GM21619 (cell line): ENCODE measurements around the gene DPH1.

ENCODE experiments used
- ATAC-seq: cut with Tn5 transposase; IDR thresholded peaks from one replicate; pipeline ENCODE4 v1.9.1; 2021; ENCODE audit not compliant: unreplicated experiment

DPH1 gene

DNA sequence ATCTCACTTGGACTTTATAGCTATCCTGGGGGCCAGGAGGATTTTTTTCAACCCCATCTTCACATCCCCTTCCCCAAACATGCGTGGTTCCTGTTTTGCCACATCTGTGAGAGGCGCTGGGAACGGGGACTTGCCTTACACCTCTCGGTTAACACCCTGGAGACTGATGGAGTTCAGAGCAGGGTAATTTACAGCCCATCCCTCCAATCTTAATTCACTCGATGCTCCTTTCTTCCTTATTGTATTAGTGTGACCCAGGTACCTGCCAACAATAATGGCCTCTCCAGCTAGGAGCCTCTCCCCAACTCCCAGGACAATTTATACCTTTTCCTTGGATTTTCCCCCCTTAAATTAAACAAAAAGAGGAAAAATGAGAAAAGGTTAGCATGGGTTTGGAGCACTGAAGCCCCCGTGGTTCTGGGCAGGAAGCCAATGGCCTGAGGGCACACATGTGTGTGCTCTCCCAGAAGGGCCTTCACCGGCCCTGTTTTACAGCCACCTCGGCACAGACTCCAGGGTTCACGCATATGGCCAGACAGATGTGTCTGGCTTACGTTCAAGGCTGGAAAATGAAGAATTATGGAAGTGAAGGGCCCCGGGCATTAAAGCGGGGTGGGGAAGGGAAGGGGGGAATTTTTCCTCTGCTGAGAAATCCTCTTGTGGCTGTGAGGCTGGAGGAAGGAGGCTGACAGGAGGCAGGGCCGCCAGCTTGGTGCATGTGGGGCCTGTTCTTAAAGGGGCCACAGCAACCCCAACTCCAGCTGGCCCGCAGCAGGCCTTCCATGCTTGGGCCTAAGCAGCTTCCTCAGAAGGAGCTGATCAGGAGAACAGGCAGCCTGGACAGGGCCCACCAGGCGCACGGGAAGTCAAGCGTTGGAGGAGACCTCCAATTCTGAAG is 46.4 kb downstream of the DPH1 start:
- ATAC-seq: no peak

DNA sequence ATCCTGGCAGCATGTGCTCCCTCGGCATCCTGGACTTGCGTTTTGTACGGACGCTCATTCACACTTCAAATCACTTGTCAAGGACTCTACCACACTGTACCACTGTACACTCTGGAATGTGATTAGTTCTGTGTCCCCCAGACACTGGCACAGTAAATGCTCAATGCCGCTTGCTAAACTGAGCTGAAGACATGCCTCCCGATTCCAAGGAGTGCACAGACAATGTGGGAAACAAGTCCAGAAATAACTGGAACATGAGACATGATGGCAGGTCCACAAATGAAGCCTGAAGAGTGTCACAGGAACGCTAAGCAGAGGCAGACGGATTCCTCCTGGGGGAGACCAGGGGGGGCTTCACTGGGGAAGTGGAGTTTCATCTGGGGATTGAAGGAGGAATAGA is 47.1 kb downstream of the DPH1 start:
- no peak for ATAC-seq

DNA sequence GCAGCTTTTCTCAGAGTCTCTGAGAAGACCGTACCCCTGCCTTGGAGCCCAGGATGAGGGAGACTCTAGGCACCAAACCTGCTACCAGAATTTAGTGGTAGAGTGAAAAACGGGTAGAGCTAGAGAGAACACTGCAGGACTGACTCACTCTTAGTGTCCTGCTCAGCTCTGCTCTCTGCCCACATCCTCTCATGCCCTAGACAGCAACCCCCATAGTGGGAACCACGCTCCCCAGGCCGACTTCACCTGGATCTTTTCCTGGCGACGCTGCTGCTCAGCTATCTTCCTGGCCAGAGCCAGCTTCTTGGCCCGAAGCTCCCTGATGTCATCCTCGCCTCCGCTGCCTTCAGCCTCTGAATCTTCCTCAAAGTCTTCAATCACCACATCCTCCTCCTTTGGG is 51.6 kb downstream of the DPH1 start:
- ATAC-seq: no peak

DNA sequence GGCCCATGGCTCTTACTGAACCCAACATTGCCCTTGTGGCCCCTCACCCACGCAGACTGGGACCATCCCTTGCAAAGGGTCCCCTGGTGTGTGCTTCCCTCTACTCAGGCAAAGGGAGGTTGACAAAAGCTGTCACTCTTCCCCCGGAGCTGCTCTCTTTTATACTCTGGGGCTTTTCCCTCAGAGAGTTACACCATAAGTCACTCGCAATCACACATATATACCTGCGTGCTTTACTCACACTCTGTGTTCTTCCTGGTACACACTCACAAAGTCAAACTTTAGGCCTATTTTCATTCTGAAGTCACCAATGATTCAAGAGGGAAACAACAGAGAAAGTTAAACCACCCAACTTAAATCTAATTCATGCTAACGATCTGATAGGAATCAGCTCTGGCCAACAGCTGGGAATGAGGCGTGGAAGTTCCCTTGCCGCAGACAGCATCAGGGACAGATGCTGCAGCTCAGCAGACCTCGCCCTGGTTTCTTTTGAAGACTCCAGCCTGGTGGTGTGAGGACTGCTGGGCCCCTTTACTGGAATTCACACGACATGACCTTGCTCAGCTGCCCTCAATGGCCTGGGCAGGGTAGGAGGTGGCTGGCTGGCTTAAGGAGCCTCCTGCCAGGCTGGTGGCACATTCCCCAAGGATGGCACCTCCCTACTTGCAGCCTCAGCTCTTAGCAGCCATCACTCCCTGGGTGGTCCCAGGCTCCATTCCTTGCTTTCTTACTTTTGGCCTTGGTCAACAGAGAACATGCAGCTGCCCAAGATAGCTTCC is 52.2 kb downstream of the DPH1 start:
- no peak for ATAC-seq

DNA sequence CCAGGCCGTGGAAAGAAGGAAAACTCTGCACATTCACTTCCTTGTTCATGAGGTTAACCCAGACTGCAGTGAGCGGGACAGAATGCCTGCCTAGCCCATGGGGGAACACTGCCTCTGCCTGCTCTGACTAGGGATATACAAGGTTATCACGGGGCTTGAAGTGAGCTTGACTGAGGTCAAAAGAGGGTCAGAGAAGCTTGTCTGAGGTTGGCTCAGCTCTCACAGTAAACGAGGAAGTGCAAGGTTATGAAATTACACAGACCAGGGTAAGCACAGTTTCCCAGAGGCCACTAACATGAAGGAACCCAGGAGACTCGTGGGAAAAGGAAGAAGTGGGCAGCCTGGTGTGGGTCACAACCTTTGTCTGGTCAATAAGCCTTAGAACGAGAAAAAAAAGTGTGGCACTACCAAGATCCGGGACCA is 53.7 kb downstream of the DPH1 start:
- ATAC-seq: peak; percentile 46

DNA sequence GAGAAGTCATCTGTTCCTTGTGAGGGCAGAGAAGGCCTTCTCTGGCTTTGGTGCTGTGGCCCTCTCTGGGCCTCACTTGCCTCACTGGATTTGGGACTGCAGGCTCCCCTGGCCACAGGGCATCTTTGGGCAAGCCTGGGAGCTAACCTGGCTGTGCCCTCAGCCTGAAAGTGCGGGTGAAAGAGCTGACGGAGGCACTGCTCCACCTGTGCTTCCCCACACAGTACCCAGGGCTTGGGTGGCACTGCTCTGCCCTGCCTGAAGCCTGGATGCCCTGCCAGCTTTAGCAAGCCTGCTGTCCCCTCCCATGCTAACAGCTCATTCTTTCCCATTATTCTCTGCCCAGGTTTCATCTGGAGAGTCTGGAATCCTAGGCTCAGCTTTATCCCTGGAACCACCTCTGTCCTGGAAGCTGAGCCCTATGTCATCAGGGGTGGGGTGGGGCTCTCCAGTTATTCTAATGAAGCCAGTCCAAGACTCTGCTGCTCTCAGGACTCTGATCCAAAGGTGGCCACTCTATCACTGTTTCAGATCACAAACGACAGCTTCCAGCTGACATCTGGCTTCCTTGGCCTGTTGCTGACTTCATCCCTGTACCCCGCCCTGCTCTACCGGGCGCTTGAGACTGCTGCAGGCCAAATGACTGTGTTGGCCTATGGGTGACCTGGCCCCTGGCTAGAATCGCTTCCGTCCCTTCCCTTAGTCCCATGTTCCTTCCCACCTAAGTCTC is 54.2 kb downstream of the DPH1 start:
- no peak for ATAC-seq

DNA sequence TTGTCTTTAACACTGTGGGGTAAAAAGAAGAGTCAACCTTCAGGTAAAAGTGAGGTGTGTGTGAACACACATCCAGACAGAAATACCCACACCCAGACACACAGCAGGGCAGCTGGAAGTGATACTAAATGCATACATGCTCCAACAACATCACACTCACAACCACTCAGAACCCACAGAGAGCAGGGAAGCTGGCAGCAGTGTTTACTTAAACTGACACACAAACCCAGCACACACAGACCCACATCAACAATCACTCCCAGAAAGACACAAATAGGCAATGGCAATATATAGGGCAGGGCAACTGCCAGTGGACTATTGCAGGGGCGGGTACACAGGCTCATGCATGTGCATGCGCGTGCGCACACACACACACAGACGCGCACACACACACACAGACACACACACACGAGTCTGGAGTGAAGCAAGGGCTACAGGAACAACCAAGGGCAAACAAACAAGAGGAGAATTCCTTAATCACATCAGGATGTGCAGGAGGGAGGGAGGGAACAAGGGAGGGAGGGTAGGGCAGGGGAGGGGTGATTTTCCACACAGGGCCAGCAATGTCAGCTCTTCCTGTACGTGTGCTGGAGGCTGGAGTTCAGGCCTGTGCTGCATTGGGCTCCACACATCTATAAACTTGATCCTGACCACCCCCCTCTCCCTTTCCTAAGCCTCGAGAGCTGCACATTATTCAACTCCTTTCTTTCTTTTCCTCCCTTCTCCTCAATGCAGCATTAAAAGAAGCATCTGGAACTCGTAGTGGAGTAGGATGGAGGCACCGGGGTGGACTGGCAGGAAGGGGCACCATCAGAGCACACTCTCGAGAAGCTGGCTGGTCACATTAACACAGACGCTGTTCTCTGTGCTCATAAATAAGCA is 55.1 kb downstream of the DPH1 start:
- ATAC-seq: no peak

DNA sequence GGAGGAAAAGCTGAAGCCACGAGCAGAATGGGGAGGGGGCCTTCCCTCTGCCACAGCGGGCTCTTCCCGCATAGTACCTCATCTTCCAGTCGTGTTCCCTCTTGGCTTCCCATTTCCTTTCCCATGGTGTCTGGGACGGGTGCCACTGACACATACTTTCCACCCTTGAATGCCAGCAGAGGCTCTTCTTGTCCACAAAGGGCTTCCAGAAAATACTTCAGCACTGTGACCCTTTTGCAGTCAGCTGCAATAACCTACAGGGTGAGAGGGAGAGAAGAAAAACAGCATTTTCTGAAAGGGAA is 55.6 kb downstream of the DPH1 start:
- ATAC-seq: no peak

DNA sequence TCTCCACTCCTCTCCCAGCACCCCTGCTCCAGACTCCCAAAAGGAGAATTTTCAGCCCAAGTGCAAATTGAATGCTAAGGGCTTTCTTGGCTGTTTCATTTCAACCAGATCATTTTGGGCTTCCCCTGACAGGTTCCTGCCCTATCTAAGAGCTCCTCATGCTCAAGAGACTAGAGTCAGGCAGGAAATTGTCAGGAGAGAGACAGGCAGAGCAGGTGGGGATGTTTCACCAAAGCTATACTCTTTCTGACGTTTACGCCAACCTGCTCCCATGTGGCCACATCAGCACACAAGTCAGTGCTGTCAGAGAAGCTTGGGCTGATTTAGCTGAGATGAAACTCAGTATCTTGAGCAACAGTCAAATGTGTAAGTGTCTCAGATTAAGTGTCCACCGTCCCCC is 56.4 kb downstream of the DPH1 start:
- no peak for ATAC-seq

DNA sequence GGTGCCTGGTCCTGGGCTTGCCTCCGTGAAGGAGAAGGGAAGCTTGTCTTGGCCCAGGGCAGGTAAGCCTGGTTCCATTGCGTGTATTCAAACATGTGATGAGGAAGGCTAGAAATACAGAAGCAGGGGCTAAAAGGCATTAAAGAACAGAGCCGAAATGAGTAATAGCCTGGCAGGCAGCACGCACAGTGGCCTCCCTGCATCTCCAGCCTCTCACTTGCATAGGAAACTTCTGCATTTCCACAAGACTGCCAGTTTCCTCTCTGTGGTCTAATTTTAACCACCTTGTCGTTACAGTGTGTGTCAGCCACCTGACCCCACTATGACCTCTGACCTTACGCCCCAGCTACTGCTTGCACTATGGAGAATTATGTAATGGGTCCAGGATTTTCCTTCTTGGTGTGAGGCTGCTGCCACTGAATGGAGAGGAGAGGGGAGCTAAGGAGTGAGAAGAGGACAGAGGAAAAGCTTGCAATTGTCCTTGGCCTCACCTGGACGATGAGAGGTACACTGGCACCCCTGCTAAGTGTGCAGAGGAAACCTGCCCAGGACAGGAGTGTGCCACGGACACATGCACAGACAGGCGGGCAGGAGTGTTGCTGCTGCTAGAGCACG is 57.8 kb downstream of the DPH1 start:
- ATAC-seq: peak; percentile 37

DNA sequence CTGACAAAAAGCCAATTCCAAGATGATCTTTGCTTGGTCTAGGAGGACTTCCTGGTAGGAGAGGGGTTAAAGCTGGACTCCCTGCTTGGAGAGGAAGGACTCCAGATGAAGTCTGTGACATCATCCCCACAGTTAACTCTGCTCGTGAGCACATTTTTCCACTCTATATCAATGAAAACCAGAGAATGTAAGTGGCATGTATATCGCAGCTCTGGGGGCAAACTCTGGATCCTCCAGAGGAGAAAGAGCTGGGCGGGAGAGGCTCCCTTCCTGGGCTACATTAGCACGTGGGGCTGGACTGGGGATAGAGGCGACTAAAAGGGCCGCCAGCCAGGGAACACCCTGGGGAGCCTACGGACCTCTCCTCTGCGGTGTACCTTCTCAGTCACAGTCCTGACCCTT is 59.1 kb downstream of the DPH1 start:
- ATAC-seq: peak; percentile 20

DNA sequence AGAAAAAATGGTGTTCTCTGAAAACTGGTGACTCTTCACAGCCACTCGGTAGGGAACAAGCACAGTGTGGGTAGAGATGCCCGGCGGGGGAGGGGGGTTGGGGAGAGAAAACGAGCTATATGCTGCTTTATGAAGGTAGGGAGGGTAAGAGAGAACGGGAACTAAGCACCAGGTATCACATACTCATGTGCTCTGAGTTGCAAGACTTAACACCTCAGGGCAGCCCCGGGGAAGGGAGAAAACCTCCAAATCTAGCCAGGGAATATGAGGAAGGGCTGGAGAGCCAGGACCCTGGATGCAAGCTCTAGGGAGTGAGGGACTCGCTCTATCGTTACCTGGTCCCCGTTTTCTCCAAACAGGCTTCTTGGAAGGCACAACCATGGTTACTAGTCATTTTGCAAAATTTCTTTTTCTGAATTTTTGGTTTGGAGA is 60.3 kb downstream of the DPH1 start:
- ATAC-seq: no peak

DNA sequence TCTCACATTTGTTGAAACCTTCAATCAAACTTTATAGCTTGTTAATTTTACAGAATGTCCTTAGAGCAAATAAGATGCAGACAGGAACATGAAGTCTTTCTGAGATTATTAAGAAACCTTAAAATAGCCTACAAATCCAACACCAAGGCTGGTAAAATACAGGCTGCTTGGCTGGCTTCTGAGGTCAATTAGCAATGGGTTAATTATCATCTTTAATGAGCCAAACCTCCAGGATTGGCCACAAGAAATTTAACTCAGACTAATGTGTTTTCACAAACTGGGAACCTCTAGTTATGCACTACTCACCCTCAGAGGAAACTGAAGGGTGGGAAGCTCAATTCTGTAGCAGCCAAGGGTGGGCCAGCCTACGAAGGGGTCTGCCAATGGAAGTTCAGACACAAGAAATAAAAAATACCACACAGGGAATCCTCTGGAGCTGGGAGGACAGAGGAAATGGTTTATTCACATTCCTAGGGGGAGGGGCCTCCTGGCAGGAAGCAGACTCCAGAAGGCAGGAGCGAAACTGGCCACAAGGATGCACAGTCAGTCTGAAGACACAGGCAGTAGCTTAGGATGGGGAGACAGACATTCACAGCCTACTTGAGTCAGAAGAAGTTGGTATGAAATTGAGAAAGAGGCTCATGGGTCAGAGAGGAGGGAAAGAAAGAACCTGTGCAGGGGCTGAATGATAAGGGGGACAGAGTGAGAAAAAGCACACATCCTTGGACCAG is 61.0 kb downstream of the DPH1 start:
- no peak for ATAC-seq

DNA sequence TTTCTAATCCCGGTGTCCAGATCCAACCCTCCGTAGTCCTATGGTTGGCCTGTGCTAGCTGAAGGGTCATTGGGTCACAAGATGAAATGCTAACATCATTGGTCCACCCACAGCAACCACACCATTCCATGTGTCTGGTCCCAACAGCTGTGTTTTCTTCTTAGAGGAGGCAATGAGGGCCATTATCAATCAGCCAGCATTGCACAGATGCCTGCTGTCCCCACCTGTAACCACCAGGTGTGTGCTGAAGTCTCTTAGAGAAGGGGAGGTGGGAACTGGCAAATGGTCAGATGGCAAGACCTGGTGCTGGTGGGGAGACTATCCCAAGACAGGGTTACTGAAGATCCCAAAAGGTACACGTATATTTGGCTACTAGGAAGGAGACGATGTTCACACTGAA is 62.3 kb downstream of the DPH1 start:
- ATAC-seq: no peak

DNA sequence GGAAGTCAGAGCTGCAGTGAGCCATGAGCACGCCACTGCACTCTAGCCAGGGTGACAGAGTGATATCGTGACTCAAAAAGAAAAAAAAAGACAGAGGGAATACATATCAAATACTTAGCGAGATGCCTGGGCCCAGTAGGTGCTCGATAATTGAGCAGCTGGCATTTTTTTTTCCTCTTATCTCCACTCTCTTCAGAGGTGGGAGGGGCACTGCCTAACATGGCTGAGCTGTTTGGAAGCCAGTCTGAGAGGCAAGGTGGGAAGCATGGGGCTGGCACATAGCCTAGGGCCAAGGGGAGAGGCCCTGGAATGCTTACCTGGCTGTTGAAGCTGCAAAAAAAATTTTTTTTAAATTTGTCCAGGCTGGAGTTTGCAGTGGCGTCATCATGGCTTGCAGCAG is 63.4 kb downstream of the DPH1 start:
- no peak for ATAC-seq
